AG08395 (cell line): ENCODE data around the gene KIF5A.

ENCODE experiments used
- DNase-seq: peaks from one replicate; pipeline ENCODE4 v3.0.0; 2012; ENCODE audit warnings: mixed read lengths, low spot score

Gene KIF5A

DNA sequence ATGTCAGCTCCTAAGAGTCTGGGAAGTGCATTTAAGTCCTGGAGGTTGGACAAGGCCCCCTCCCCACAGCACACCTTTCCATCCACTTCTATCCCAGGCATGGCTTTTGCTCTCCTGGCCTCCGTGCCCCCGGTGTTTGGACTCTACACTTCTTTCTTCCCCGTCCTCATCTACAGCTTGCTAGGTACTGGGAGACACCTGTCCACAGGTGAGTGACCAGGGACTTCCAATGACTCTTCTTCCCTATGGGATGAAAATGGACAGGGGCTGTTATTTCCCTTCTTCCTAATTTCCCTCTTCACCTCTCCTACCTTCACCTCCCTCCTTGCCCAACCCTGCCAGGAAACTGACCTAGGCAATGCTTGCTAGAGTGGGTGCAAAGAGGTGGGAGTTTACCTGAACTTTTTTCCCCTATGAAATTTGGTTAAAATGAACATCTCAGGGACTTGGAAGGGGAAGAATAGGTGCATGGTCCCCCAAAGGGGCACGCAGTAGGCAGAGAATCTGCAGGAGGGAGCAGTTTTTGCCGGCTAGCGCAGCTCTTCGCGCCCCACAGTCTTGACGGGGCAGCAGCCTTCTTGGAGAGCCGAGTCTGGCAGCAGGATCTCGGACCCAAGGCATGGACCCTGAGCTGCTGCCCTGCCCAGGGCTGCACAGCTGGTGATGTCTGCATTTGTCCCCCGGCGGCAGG lies 70.5 kb downstream of the KIF5A start:
- DNase-seq, result no peak

DNA sequence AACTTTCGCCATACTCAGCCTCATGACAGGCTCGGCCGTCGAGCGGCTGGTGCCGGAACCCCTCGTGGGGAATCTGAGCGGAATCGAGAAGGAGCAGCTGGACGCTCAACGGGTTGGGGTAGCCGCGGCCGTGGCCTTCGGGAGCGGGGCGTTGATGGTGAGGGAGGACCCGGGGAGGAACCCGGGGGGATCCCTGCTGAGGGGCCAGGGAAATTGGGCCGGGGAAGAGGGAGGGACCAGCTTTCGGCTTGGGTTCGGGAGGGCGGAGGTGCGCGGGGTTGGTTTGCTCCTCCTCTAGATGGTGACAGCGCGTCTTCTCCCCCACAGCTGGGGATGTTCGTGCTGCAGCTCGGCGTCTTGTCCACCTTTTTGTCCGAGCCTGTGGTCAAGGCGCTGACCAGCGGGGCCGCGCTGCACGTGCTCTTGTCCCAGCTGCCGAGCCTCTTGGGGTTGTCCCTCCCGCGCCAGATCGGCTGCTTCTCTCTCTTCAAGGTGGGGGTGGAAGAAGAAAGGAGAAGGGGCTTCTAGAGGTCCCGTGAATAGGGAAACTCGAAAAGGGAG lies 71.2 kb downstream of the KIF5A start:
- no peak for DNase-seq

DNA sequence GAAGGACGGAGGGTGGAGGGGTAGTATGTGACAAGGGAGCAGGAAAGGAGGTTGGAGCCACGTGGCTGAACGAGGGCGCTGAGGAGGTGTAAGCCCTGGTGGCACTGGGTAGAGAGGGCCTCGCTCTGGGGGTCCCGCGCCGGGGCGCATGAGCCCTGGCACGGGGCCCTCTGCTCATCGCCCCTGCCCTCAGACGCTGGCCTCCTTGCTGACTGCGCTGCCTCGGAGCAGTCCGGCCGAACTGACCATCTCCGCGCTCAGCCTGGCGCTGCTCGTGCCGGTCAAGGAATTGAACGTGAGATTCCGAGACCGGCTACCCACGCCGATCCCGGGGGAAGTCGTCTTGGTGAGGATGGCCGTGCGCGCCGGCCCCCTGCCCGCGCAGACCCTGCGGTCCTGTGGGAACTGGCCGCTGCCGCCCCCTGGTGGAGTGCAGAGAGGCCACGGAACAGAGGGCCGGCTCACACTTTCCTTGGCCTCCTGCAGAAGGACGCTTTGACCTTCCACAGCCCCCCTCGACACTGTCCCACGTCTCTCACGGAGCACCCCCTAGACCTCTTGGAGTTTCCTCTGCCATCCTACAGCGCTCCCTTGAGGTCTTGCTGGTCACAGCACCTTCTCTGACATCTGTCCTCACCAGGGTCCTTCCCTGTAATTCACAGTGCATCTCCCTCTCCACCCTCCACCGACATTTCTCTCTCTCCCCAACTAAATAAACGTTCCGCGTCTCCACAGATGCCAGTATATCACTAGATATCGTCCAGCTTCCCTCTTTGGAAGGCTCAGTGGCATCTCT lies 71.9 kb downstream of the KIF5A start:
- peak; percentile 70 for DNase-seq

- no peak for DNase-seq
These were observed 72.7 kb downstream of the KIF5A start for GRCh38 chr12:57622293-57623245.

DNA sequence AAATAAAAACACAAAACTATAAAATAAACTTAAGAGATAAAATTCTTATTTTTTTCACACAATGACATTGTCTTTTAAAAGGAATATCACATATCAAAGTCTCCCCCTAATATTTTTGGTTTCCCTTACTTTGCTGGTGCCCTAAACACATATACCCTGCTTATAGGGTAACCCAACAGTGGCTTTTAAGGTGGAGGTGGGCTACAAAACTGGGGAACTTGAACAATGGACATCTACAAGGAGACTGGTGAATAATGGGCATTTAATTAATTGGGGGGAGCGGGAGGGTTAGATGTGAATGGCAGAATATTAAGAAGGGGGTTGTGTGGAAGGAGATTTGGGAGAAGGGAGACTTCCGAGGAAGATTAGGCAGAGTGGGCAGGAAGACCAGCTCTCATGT lies 73.5 kb downstream of the KIF5A start:
- DNase-seq, result no peak

- no peak for DNase-seq
These were observed 74.1 kb downstream of the KIF5A start for GRCh38 chr12:57623811-57624390.

GRCh38 chr12:57624441-57625220 lies 74.8 kb downstream of the KIF5A start:
- no peak for DNase-seq

GRCh38 chr12:57625261-57626032 lies 75.6 kb downstream of the KIF5A start:
- DNase-seq, result no peak

DNA sequence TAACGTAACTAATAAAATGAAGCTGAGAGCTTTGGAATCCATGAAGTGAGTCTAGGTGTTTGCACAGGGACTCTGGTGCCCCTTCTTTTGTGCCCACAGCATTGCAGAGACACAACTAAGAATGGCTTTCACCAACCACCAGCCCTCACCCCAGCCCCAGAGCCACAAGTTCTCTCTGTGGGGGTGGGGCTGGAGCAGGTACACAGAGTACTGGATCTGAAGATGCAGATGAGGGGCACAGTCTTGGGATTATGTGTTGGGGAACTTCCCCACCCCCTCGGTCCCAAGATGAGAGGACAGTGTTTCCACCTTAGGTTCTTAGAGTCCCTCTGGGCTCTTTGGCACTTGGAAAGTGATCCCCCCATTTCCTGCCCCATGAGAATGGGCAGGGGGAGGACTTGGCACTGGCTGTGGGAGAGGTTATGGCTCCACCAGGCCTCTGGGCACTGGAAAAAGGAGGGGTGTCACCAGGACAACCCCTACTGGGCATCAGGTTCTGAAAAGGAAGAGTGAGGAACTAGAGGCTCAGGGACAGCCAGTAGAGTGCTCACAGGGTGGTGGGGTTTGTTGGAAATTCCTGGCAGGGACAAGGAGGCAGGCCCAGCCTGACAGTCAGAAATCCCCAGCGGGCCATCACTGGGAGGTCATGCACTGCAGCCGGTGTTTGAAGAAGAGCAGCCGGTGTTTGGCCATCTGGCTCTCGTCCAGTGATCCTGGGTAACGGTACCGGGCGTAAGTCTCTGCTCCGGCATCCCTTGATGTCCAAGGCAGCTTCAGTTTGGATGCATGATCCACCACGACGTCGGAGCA lies 76.5 kb downstream of the KIF5A start:
- no peak for DNase-seq

GRCh38 chr12:57626921-57627445 lies 77.1 kb downstream of the KIF5A start:
- no peak for DNase-seq

- DNase-seq, result no peak
These were observed 77.8 kb downstream of the KIF5A start for GRCh38 chr12:57627501-57628279.

- no peak for DNase-seq
These were observed 78.7 kb downstream of the KIF5A start for GRCh38 chr12:57628280-57629191.

GRCh38 chr12:57629897-57630471 lies 80.1 kb downstream of the KIF5A start:
- no peak for DNase-seq

GRCh38 chr12:57630891-57631433 lies 81.1 kb downstream of the KIF5A start:
- DNase-seq, result no peak

DNA sequence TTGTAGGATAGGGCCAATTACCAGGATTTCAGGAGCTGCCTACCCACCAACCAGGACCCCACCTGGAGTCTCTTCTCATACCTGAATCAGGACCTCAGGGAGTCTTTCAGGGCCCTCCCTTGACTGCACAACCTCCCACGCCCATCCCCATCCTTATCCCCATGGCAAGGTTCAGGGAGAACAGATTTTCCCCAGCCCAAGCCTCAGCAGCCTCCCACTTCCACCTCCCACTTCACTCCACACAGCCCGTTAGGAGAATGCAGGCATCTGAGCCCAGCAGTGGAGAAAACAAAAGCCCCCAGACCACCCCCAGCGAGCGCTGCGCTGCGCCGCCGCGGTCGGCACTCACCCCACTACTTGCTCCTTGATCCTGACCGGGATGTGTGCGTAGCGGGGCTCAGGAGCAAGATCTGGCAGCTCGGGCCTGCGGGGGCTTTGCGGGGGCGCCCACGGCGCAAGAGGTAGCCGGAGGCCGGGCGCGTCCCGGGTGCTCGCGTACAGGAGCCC lies 81.8 kb downstream of the KIF5A start:
- no peak for DNase-seq
